ENCODE results near the gene GNB5. TPM values are rescaled to one million over a fixed set of nuclear protein-coding genes. Genes with fewer than 3 reads are reported as not detected.

Gene GNB5
- total RNA-seq, 1 experiment from 2014 or later: 29.8 TPM

DNA sequence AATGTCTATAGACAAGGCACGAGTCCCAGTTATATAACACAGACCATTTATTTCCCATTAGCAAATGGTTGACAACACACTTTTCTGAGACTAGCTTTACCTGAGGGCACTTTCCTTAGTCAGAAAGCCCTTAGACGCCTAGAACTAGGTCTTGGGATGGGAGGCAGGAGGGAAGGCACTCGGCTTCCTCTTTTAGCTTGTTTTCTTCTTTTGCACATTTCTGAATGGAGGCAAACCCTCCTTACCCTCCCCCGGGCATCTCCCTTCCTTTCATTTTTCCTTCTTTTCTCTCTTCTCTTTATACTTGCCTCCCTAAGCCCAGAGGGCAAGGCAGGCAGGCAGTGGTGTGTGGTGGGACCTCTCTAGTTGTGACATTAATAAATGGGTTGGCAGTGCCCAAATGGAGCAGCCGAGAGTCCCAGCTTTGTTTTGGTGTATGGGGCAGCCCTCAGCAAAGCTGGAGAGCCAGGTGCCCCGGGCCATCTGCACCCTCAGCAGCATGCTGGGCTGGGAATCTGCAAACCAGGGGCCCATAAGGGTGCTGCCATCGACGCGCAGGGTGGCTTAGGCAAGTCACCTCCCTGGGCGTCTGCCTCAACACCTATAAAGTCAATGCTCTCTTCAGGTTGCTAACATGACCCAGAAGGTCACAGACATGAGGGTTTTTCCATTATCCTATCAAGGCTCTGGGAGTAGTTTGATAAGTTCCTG, 57.5 kb downstream of the GNB5 start:
- H3K27me3 Mint-ChIP-seq (ENCODE audit: low read depth): no peaks in the 10 kb centered on the region
- no peaks in the 10 kb centered on the region for H3K9me3 ChIP-seq (ENCODE audit: control insufficient read depth, low read depth, low read length)
- H2AK5ac ChIP-seq (ENCODE audit: insufficient read length, low read length): no peak overlapping the region
- H3K9ac ChIP-seq (ENCODE audit: extremely low read depth, insufficient read length, low read length): no peak overlapping the region
- no peak overlapping the region for H3K4me3 Mint-ChIP-seq
- no peak overlapping the region for H2BK15ac ChIP-seq (ENCODE audit: low read depth, low read length)
- H2BK120ac ChIP-seq (ENCODE audit: low read depth, low read length, poor library complexity, severe bottlenecking): no peak overlapping the region
- no peaks in the 10 kb centered on the region for H3K9me3 Mint-ChIP-seq
- no peak overlapping the region for H3K56ac ChIP-seq (ENCODE audit: insufficient read length, low read depth, low read length)
- no peak overlapping the region for H3K14ac ChIP-seq (ENCODE audit: insufficient read depth, low read length)
- no peak overlapping the region; a peak in 1 of 7 replicates for H3K27ac Mint-ChIP-seq
- H2BK20ac ChIP-seq (ENCODE audit: low read depth, low read length, poor library complexity, severe bottlenecking): no peak overlapping the region
- H2BK5ac ChIP-seq (ENCODE audit: insufficient read length, low read length): no peak overlapping the region
- no peak for DNase-seq
- no peak overlapping the region for H3T11ph ChIP-seq (ENCODE audit: low read length)
- TF ChIP-seq, protein P1, sequence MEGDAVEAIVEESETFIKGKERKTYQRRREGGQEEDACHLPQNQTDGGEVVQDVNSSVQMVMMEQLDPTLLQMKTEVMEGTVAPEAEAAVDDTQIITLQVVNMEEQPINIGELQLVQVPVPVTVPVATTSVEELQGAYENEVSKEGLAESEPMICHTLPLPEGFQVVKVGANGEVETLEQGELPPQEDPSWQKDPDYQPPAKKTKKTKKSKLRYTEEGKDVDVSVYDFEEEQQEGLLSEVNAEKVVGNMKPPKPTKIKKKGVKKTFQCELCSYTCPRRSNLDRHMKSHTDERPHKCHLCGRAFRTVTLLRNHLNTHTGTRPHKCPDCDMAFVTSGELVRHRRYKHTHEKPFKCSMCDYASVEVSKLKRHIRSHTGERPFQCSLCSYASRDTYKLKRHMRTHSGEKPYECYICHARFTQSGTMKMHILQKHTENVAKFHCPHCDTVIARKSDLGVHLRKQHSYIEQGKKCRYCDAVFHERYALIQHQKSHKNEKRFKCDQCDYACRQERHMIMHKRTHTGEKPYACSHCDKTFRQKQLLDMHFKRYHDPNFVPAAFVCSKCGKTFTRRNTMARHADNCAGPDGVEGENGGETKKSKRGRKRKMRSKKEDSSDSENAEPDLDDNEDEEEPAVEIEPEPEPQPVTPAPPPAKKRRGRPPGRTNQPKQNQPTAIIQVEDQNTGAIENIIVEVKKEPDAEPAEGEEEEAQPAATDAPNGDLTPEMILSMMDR (conservative IDR thresholded peaks at IDR 0.05): no peak
- H3K18ac ChIP-seq (ENCODE audit: insufficient read length, low read depth, low read length): no peak overlapping the region
- no peak overlapping the region for H4K91ac ChIP-seq (ENCODE audit: insufficient read length, low read depth, low read length)
- no peak overlapping the region for H3K27ac ChIP-seq (ENCODE audit: insufficient read length, low read depth, low read length)
- no peak overlapping the region for H4K5ac ChIP-seq (ENCODE audit: insufficient read length, low read depth, low read length)
- no peak overlapping the region for H4K8ac ChIP-seq (replicated peaks; ENCODE audit: insufficient read length, low read depth, low read length)
- H2BK12ac ChIP-seq (ENCODE audit: insufficient read length, low read depth, low read length): no peak overlapping the region
- H3K27me3 ChIP-seq (ENCODE audit: insufficient read depth, low read length): no peaks in the 10 kb centered on the region
- H4K20me1 ChIP-seq (ENCODE audit: control insufficient read depth, insufficient read depth, insufficient read length): no peaks in the 10 kb centered on the region
- no peaks in the 10 kb centered on the region for H3K23me2 ChIP-seq (ENCODE audit: insufficient read length, low read depth, low read length, poor library complexity, severe bottlenecking)
- H3K23ac ChIP-seq (ENCODE audit: insufficient read length, low read depth, low read length): no peak overlapping the region
- peaks cover 11 to 21% (median 15%) of the 10 kb centered on the region in 3 experiments; a peak in 6 of 7 replicates for H3K36me3 Mint-ChIP-seq (ENCODE audit: insufficient read depth in 1 of 3, low read depth in 3 of 3)
- H3K4ac ChIP-seq (ENCODE audit: low read depth, low read length): no peak overlapping the region
- no peak overlapping the region for H2AFZ ChIP-seq (ENCODE audit: low read length)
- H3K79me2 ChIP-seq (ENCODE audit: insufficient read depth, low read length): no peaks in the 10 kb centered on the region
- H3K4me2 ChIP-seq (ENCODE audit: insufficient read depth, insufficient read length, low read length): no peak overlapping the region
- H3K4me1 Mint-ChIP-seq: peaks cover 0 to 4% of the 10 kb centered on the region in 2 experiments; a peak in 2 of 4 replicates
- H3K4me1 ChIP-seq (ENCODE audit: insufficient read depth, low read length): no peaks in the 10 kb centered on the region
- no CpG with 5 or more reads among the region's 10 CpGs for WGBS (ENCODE audit: extremely low coverage, insufficient read length, low lambda C conversion rate)
- no peaks in the 10 kb centered on the region for H3K79me1 ChIP-seq (ENCODE audit: insufficient read depth, low read depth, low read length, poor library complexity, severe bottlenecking)

Measured in H9 (cell line).